Measurements from ENCODE around the gene PA2G4. TPM values are rescaled to one million over a fixed set of nuclear protein-coding genes. Genes with fewer than 3 reads are reported as not detected.
A peak's percentile ranks its signal among the peaks of the same experiment; 100 is the strongest.

Gene PA2G4
- total RNA-seq, 5 donors from 2014 or later (not counting 1 experiment from before 2014, with no cell fraction given), result 67.5 to 113 (median 104) TPM

GRCh38 chr12:56121204-56121870 is 17.0 kb downstream of the PA2G4 start:
- ChIA-PET CTCF (interaction anchor here in 1 of 2 donors (4.4 kb wide), 1 partner anchor 68 kb away, joined by 53 read pairs; the partner anchor contains the start of gene SMARCC2), POLR2A (no interaction called here)
- no peaks in the 10 kb centered on the region for H3K27me3 ChIP-seq (replicated peaks in 1 of 2; ENCODE audit: control insufficient read depth in 2 of 2, extremely low read depth in 1 of 2, insufficient read depth in 2 of 2, low read length in 1 of 2)
- no peak for ATAC-seq (replicated peaks in 1 of 4)
- DNase-seq, result no peak
- H3K36me3 ChIP-seq (ENCODE audit: control insufficient read depth in 2 of 2, extremely low read depth in 1 of 2, insufficient read depth in 1 of 2, low read length in 1 of 2), result peaks cover 7 to 23% of the 10 kb centered on the region in 2 donors
- no peak overlapping the region for H3K4me3 Mint-ChIP-seq
- no peaks in the 10 kb centered on the region for H3K9me3 ChIP-seq
- H3K27ac Mint-ChIP-seq, result no peak overlapping the region
- H3K36me3 Mint-ChIP-seq, result peaks cover 22% of the 10 kb centered on the region
- 90% methylated on average over 8 of the region's 11 CpGs for WGBS (ENCODE audit: insufficient coverage)
- no peaks in the 10 kb centered on the region for H3K9me3 Mint-ChIP-seq
- H3K4me1 ChIP-seq (ENCODE audit: control insufficient read depth in 1 of 2, extremely low read depth in 1 of 2, insufficient read depth in 2 of 2, low read length in 2 of 2), result peaks cover 20 to 35% of the 10 kb centered on the region in 2 experiments
- H3K4me3 ChIP-seq (ENCODE audit: control insufficient read depth in 1 of 2, extremely low read depth in 1 of 2, low read length in 1 of 2), result no peak overlapping the region
- no peak overlapping the region for H3K27ac ChIP-seq (ENCODE audit: low read length)
- peaks cover 48 to 54% (median 49%) of the 10 kb centered on the region in 3 donors for H3K4me1 Mint-ChIP-seq
- H3K27me3 Mint-ChIP-seq, result no peaks in the 10 kb centered on the region

GRCh38 chr12:56122637-56123036 is 18.3 kb downstream of the PA2G4 start:
- no peak for ATAC-seq (replicated peaks in 1 of 4)
- H3K36me3 Mint-ChIP-seq, result peaks cover 14% of the 10 kb centered on the region
- Histone ChIP-seq H3K27ac (ENCODE audit: low read length) (no peak overlapping the region), H3K4me3 (ENCODE audit: control insufficient read depth in 1 of 2, extremely low read depth in 1 of 2, low read length in 1 of 2) (no peak overlapping the region), H3K27me3 (replicated peaks in 1 of 2; ENCODE audit: control insufficient read depth in 2 of 2, extremely low read depth in 1 of 2, insufficient read depth in 2 of 2, low read length in 1 of 2) (no peaks in the 10 kb centered on the region), H3K9me3 (no peaks in the 10 kb centered on the region), H3K4me1 (ENCODE audit: control insufficient read depth in 1 of 2, extremely low read depth in 1 of 2, insufficient read depth in 2 of 2, low read length in 2 of 2) (peaks cover 29 to 42% of the 10 kb centered on the region in 2 experiments), H3K36me3 (ENCODE audit: control insufficient read depth in 2 of 2, extremely low read depth in 1 of 2, insufficient read depth in 1 of 2, low read length in 1 of 2) (peaks cover 7 to 20% of the 10 kb centered on the region in 2 donors)
- peak overlapping the region in 1 of 2 donors; percentile 44 for H3K27ac Mint-ChIP-seq
- no peaks in the 10 kb centered on the region for H3K9me3 Mint-ChIP-seq
- H3K27me3 Mint-ChIP-seq, result no peaks in the 10 kb centered on the region
- POLR2A ChIA-PET, result interaction anchor here (0.6 to 1.0 kb wide), 6 partner anchors 18 to 1379 kb away, joined by 3 to 7 read pairs (median 4); partner anchors contain the start of genes PA2G4 (in 1 of the 2) and PYM1 (in 1 of the 2)
- CTCF ChIA-PET, result interaction anchor here (0.5 to 1.8 kb wide), 5 partner anchors 19 to 1711 kb away, joined by 3 to 10 read pairs (median 4); partner anchors contain the start of genes PA2G4 (in 1 of the 2) and SMARCC2 (in 1 of the 2)
- WGBS (ENCODE audit: insufficient coverage), result no CpG with 5 or more reads among the region's 2 CpGs
- no peak overlapping the region for H3K4me3 Mint-ChIP-seq
- DNase-seq, result no peak
- peaks cover 49 to 60% (median 55%) of the 10 kb centered on the region in 3 donors for H3K4me1 Mint-ChIP-seq

GRCh38 chr12:56124133-56124532 is 19.8 kb downstream of the PA2G4 start:
- ChIA-PET POLR2A (interaction anchor here (0.6 to 0.9 kb wide), 3 partner anchors 35 to 293 kb away, joined by 3 to 10 read pairs (median 3); no protein-coding TSS in a partner anchor), CTCF (interaction anchor here in 1 of 2 donors (1.0 to 1.6 kb wide), 4 partner anchors 28 to 340 kb away, joined by 4 to 8 read pairs (median 6); partner anchors contain the start of genes MYL6B, RNF41 and SMARCC2)
- no peak overlapping the region for H3K4me3 ChIP-seq (ENCODE audit: control insufficient read depth in 1 of 2, extremely low read depth in 1 of 2, low read length in 1 of 2)
- DNase-seq (no peak), ATAC-seq (replicated peaks in 1 of 4) (no peak)
- no peaks in the 10 kb centered on the region for H3K9me3 ChIP-seq
- H3K4me1 ChIP-seq (ENCODE audit: control insufficient read depth in 1 of 2, extremely low read depth in 1 of 2, insufficient read depth in 2 of 2, low read length in 2 of 2), result peaks cover 23 to 32% of the 10 kb centered on the region in 2 experiments
- peaks cover 7 to 20% of the 10 kb centered on the region in 2 donors for H3K36me3 ChIP-seq (ENCODE audit: control insufficient read depth in 2 of 2, extremely low read depth in 1 of 2, insufficient read depth in 1 of 2, low read length in 1 of 2)
- H3K27me3 ChIP-seq (replicated peaks in 1 of 2; ENCODE audit: control insufficient read depth in 2 of 2, extremely low read depth in 1 of 2, insufficient read depth in 2 of 2, low read length in 1 of 2), result no peaks in the 10 kb centered on the region
- Mint-ChIP-seq H3K4me1 (peaks cover 45 to 51% (median 45%) of the 10 kb centered on the region in 3 donors), H3K4me3 (no peak overlapping the region), H3K36me3 (peaks cover 11% of the 10 kb centered on the region), H3K9me3 (no peaks in the 10 kb centered on the region), H3K27ac (peak overlapping the region; percentile 55 to 97), H3K27me3 (no peaks in the 10 kb centered on the region)
- WGBS (ENCODE audit: insufficient coverage), result 65% methylated on average over 2 of the region's 4 CpGs
- no peak overlapping the region for H3K27ac ChIP-seq (ENCODE audit: low read length)

- POLR2A ChIA-PET, result interaction anchor here (0.6 to 1.8 kb wide), 3 partner anchors 9 to 266 kb away, joined by 3 to 33 read pairs (median 4); partner anchors contain the start of genes RPL41 (in 1 of the 2) and ZC3H10 (in 1 of the 2)
- Mint-ChIP-seq H3K4me3 (peak overlapping the region; percentile 47 to 99 (median 98)), H3K36me3 (peaks cover 26% of the 10 kb centered on the region), H3K4me1 (peaks cover 59 to 66% (median 64%) of the 10 kb centered on the region in 3 donors), H3K27me3 (no peaks in the 10 kb centered on the region), H3K27ac (peak overlapping the region; percentile 97), H3K9me3 (no peaks in the 10 kb centered on the region)
- H3K9me3 ChIP-seq, result no peaks in the 10 kb centered on the region
- H3K27me3 ChIP-seq (replicated peaks in 1 of 2; ENCODE audit: control insufficient read depth in 2 of 2, extremely low read depth in 1 of 2, insufficient read depth in 2 of 2, low read length in 1 of 2), result no peaks in the 10 kb centered on the region
- H3K27ac ChIP-seq (ENCODE audit: low read length), result peak overlapping the region; percentile 76
- H3K4me1 ChIP-seq (ENCODE audit: control insufficient read depth in 1 of 2, extremely low read depth in 1 of 2, insufficient read depth in 2 of 2, low read length in 2 of 2), result peaks cover 36 to 53% of the 10 kb centered on the region in 2 experiments
- 59% methylated on average over 3 of the region's 3 CpGs for WGBS (ENCODE audit: insufficient coverage)
- DNase-seq (peak in 1 of 35 experiments; percentile 26), ATAC-seq (replicated peaks in 1 of 4) (no peak)
- no peak overlapping the region for H3K4me3 ChIP-seq (ENCODE audit: control insufficient read depth in 1 of 2, extremely low read depth in 1 of 2, low read length in 1 of 2)
- CTCF ChIA-PET, result interaction anchor here (0.5 to 5.8 kb wide), 8 partner anchors 8 to 95 kb away, joined by 3 to 65 read pairs (median 4); partner anchors contain the start of genes RNF41 (in 1 of the 2), RPL41 (in 1 of the 2), SMARCC2 (in 1 of the 2) and ZC3H10 (in 1 of the 2)
- peaks cover 5 to 21% of the 10 kb centered on the region in 2 donors for H3K36me3 ChIP-seq (ENCODE audit: control insufficient read depth in 2 of 2, extremely low read depth in 1 of 2, insufficient read depth in 1 of 2, low read length in 1 of 2)
Measured at GRCh38 chr12:56126732-56127239, 22.4 kb downstream of the PA2G4 start.

- CTCF ChIA-PET, result interaction anchor here (0.6 to 5.8 kb wide), 19 partner anchors 9 to 375 kb away, joined by 3 to 65 read pairs (median 5); partner anchors contain the start of genes DNAJC14 (in 1 of the 2), MYL6 (in 1 of the 2), MYL6B (in 1 of the 2) and ORMDL2 (in 1 of the 2)
Measured at GRCh38 chr12:56127485-56127887, 23.1 kb downstream of the PA2G4 start.

More at GRCh38 chr12:56127485-56127887, 23.1 kb downstream of the PA2G4 start:
- Mint-ChIP-seq H3K4me3 (peak overlapping the region; percentile 97 to 99 (median 98)), H3K36me3 (peaks cover 31% of the 10 kb centered on the region), H3K4me1 (peaks cover 66 to 73% (median 71%) of the 10 kb centered on the region in 3 donors), H3K27ac (peak overlapping the region; percentile 97), H3K27me3 (no peaks in the 10 kb centered on the region), H3K9me3 (no peaks in the 10 kb centered on the region)
- Histone ChIP-seq H3K4me3 (ENCODE audit: control insufficient read depth in 1 of 2, extremely low read depth in 1 of 2, low read length in 1 of 2) (peak overlapping the region; percentile 4 to 86), H3K4me1 (ENCODE audit: control insufficient read depth in 1 of 2, extremely low read depth in 1 of 2, insufficient read depth in 2 of 2, low read length in 2 of 2) (peaks cover 36 to 60% of the 10 kb centered on the region in 2 experiments), H3K27me3 (replicated peaks in 1 of 2; ENCODE audit: control insufficient read depth in 2 of 2, extremely low read depth in 1 of 2, insufficient read depth in 2 of 2, low read length in 1 of 2) (no peaks in the 10 kb centered on the region), H3K36me3 (ENCODE audit: control insufficient read depth in 2 of 2, extremely low read depth in 1 of 2, insufficient read depth in 1 of 2, low read length in 1 of 2) (peaks cover 12 to 25% of the 10 kb centered on the region in 2 donors), H3K9me3 (no peaks in the 10 kb centered on the region), H3K27ac (ENCODE audit: low read length) (peak overlapping the region; percentile 76)
- ATAC-seq (replicated peaks in 1 of 4) (no peak), DNase-seq (no peak)
- WGBS (ENCODE audit: insufficient coverage), result 0% methylated on average over 2 of the region's 8 CpGs
- POLR2A ChIA-PET, result interaction anchor here (0.5 to 1.8 kb wide), 10 partner anchors 9 to 322 kb away, joined by 3 to 33 read pairs (median 4); partner anchors contain the start of genes ZC3H10 (in 2 of the 2), ORMDL2 (in 1 of the 2), RNF41 (in 1 of the 2) and RPL41 (in 1 of the 2)

All from T-cell (primary cell).